ENCODE data around the gene INPP4B. TPM values are rescaled to one million over a fixed set of nuclear protein-coding genes. Genes with fewer than 3 reads are reported as not detected.

INPP4B gene
- polyA plus RNA-seq, 1 experiment = 5.1 TPM

DNA sequence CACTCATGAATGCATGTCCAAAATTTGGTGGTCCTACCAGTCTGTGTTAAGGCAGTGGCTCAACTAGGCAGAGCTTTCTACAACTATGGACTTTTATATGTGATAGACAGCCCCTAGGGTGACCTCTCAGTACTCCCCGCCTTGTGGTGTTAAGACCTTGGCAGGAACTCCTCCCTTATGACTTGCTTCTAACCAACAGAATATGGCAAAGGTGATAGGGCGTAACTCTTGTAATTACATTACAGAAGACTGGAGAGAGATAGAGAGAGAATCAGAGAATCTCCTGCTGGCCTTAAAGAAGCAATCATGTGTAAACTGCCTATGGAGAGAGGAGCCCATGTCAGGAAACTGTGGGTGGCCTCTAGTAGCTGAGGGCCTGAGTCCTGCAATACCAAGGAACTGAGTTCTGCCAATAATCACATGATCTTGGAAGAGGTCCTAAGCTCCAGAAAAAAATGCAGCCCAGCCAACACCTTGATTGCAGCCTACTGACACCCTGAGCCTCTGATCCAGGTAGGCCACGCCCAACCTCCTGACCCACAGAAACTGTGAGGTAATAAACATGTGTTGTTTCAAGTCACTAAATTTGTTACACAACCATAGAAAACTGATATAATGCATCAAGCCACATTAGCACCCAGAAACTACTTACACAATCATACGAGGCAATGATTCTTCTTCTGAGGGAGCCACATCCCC is 68.9 kb downstream of the INPP4B start:
- Histone ChIP-seq H3K9me3 (ENCODE audit: control insufficient read depth, insufficient read depth, low read length) (no peaks in the 10 kb centered on the region), H3K27ac (ENCODE audit: low read depth, low read length) (no peak overlapping the region), H3K4me3 (ENCODE audit: low read depth, low read length) (no peak overlapping the region), H3K27me3 (ENCODE audit: control insufficient read depth, insufficient read depth, low read length) (no peaks in the 10 kb centered on the region)
- TF ChIP-seq, protein P1, sequence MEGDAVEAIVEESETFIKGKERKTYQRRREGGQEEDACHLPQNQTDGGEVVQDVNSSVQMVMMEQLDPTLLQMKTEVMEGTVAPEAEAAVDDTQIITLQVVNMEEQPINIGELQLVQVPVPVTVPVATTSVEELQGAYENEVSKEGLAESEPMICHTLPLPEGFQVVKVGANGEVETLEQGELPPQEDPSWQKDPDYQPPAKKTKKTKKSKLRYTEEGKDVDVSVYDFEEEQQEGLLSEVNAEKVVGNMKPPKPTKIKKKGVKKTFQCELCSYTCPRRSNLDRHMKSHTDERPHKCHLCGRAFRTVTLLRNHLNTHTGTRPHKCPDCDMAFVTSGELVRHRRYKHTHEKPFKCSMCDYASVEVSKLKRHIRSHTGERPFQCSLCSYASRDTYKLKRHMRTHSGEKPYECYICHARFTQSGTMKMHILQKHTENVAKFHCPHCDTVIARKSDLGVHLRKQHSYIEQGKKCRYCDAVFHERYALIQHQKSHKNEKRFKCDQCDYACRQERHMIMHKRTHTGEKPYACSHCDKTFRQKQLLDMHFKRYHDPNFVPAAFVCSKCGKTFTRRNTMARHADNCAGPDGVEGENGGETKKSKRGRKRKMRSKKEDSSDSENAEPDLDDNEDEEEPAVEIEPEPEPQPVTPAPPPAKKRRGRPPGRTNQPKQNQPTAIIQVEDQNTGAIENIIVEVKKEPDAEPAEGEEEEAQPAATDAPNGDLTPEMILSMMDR (IDR thresholded peaks at IDR 0.05; ENCODE audit: low read depth, low read length) = no peak
- DNase-seq (ENCODE audit: low read depth, low spot score) = no peak
- CTCF ChIA-PET = no interaction called here
- POLR2A ChIA-PET = no interaction called here

DNA sequence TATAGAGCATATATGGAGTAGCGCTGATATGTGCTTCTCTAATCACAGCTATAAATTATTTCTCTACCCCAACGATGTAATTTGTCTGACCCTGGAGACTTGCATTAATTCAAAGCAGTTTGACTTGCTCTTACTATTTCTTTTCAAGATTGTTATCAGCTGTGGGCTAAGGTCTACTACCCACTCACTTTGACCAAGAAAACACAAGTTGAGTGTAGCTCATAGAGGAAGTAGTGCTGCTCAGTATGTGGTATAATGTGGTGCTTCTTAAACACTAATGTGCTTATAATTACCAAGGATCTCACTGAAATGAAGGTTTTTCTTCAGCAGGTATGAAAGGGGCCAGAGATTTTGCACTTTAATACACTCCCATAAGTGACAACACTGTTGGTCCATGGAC is 70.1 kb downstream of the INPP4B start:
- no peak for DNase-seq (ENCODE audit: low read depth, low spot score)
- ChIA-PET CTCF (no interaction called here), POLR2A (no interaction called here)
- Histone ChIP-seq H3K9me3 (ENCODE audit: control insufficient read depth, insufficient read depth, low read length) (no peaks in the 10 kb centered on the region), H3K27ac (ENCODE audit: low read depth, low read length) (no peak overlapping the region), H3K27me3 (ENCODE audit: control insufficient read depth, insufficient read depth, low read length) (no peaks in the 10 kb centered on the region), H3K4me3 (ENCODE audit: low read depth, low read length) (no peak overlapping the region)
- TF ChIP-seq, protein P1 (IDR thresholded peaks at IDR 0.05; ENCODE audit: low read depth, low read length) = no peak

DNA sequence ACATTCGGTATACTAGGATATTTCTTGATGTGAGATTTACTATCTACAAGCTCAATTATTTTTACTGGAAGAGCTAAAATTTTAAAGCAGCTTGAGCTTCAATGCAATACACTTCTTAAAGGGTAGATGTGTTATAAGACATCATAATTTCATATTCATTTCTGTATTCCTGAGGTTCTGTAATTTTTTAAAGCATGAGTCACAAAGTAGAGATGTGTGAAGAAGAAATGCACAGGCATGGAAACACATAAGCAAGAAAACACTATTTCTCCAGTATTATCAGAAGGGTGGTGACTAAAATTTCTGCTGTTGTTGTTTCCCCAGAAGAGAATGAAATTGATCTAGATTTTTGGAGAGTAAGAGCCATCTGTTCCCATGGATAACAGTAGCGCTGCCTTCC is 72.6 kb downstream of the INPP4B start:
- TF ChIP-seq, protein P1 (IDR thresholded peaks at IDR 0.05; ENCODE audit: low read depth, low read length) = no peak
- no peak for DNase-seq (ENCODE audit: low read depth, low spot score)
- Histone ChIP-seq H3K9me3 (ENCODE audit: control insufficient read depth, insufficient read depth, low read length) (no peaks in the 10 kb centered on the region), H3K27me3 (ENCODE audit: control insufficient read depth, insufficient read depth, low read length) (no peaks in the 10 kb centered on the region), H3K4me3 (ENCODE audit: low read depth, low read length) (no peak overlapping the region), H3K27ac (ENCODE audit: low read depth, low read length) (no peak overlapping the region)
- ChIA-PET CTCF (interaction anchor here (0.7 kb wide), 1 partner anchor 41 kb away, joined by 3 read pairs; no protein-coding TSS in a partner anchor), POLR2A (no interaction called here)

DNA sequence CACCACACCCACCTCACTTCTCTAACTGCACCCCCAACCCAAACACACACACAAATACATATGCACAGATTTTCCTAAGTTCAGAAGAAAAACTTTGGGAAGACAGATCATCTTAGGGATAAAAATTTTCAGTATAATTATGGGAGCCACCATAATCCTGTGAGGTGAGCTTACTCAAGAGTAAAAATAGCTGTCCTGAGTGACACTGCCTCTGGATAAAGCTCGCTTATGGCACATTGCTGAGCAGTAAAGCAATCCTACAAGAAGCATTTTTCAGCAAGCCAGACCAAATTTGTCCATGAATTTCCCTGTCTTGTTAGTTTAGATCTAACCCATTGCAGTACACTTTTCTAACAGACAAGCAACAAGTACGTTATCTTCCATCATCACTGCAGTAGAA is 83.8 kb downstream of the INPP4B start:
- POLR2A ChIA-PET = no interaction called here
- DNase-seq (ENCODE audit: low read depth, low spot score) = no peak

DNA sequence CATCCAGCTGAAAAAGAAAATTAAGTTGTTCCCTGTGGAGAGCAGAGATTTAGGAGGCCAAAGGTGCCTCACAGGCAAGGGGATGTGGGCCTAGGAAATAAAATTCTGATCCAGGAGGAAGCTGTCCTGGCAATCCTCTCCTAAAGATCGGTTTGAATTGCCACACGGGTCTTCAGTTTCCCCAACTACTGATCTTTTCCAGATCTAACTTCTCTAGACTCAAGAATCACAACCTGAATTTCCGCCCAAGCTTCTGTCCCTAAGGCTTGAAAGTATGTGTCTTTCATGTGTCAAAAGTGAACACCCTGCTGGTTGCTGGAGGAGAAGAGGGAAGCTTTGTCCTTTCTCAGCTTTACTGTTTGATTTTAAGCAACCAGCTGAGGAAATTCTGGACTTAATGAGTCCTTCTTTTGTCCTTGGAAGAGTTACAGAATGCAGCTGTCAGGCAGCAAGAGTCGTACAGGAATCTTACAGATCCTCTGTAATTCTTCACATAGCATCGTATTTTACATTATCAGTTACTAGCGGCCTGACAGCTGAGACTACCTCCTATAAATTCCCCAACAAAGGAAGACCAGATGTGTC is 93.8 kb downstream of the INPP4B start:
- DNase-seq (ENCODE audit: low read depth, low spot score) = no peak
- CTCF ChIA-PET = interaction anchor here (0.9 kb wide), 1 partner anchor 32 kb away, joined by 3 read pairs; no protein-coding TSS in a partner anchor
- no peak overlapping the region for H3K4me3 ChIP-seq (ENCODE audit: low read depth, low read length)
- no peak overlapping the region for H3K27ac ChIP-seq (ENCODE audit: low read depth, low read length)
- POLR2A ChIA-PET = no interaction called here
- TF ChIP-seq, protein P1 (IDR thresholded peaks at IDR 0.05; ENCODE audit: low read depth, low read length) = no peak
- H3K9me3 ChIP-seq (ENCODE audit: control insufficient read depth, insufficient read depth, low read length) = no peaks in the 10 kb centered on the region
- no peaks in the 10 kb centered on the region for H3K27me3 ChIP-seq (ENCODE audit: control insufficient read depth, insufficient read depth, low read length)

More for the DNA sequence above, 83.8 kb downstream of the INPP4B start:
- Histone ChIP-seq H3K9me3 (ENCODE audit: control insufficient read depth, insufficient read depth, low read length) (no peaks in the 10 kb centered on the region), H3K4me3 (ENCODE audit: low read depth, low read length) (no peak overlapping the region), H3K27me3 (ENCODE audit: control insufficient read depth, insufficient read depth, low read length) (no peaks in the 10 kb centered on the region), H3K27ac (ENCODE audit: low read depth, low read length) (no peak overlapping the region)
- CTCF ChIA-PET = no interaction called here
- TF ChIP-seq, protein P1 (IDR thresholded peaks at IDR 0.05; ENCODE audit: low read depth, low read length) = no peak

Data from AG04450 (cell line).